ENCODE measurements around the gene PPP3CA.

- TF ChIP-seq, protein P1, sequence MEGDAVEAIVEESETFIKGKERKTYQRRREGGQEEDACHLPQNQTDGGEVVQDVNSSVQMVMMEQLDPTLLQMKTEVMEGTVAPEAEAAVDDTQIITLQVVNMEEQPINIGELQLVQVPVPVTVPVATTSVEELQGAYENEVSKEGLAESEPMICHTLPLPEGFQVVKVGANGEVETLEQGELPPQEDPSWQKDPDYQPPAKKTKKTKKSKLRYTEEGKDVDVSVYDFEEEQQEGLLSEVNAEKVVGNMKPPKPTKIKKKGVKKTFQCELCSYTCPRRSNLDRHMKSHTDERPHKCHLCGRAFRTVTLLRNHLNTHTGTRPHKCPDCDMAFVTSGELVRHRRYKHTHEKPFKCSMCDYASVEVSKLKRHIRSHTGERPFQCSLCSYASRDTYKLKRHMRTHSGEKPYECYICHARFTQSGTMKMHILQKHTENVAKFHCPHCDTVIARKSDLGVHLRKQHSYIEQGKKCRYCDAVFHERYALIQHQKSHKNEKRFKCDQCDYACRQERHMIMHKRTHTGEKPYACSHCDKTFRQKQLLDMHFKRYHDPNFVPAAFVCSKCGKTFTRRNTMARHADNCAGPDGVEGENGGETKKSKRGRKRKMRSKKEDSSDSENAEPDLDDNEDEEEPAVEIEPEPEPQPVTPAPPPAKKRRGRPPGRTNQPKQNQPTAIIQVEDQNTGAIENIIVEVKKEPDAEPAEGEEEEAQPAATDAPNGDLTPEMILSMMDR (conservative IDR thresholded peaks at IDR 0.05) = no peak
- no peak for TF ChIP-seq EZH2 (IDR thresholded peaks at IDR 0.05; ENCODE audit: low read depth)
Measured at GRCh38 chr4:101064541-101065180, 282.7 kb downstream of the PPP3CA start.
